ENCODE measurements around the gene UTF1.

DNA sequence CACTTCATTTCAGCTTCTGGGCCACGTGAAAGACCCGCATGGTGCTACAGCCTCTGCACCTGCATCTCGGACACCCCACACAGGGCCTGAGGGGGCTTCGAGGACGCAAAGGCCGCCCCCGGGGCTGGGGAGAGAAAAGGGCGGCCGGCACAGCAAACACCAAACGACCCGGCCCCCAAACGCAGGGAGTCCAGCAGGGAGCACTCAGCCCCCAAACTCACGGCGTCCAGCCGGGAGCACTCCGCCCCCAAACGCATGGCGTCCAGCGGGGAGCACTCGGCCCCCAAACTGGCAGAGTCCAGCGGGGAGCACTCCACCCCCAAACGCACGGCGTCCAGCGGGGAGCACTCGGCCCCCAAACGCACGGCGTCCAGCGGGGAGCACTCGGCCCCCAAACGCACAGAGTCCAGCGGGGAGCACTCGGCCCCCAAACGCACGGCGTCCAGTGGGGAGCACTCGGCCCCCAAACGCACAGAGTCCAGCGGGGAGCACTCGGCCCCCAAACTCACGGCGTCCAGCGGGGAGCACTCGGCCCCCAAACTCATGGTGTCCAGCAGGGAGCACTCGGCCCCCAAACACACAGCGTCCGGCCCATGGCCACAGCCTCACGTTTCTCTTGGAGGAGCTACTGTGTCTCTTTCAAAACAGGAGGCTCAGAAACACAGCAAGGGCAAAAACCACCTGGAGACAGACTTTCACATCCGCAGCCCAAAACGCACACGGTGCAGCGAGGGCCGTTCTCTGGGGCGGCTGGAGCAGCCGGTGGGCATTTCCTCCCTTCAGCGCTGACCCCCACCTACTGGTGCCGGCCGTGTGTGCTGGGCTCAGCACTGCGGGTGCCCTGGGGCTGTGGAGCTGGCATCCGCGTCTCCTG, 27.0 kb upstream of the UTF1 start:
- TF ChIP-seq POLR2AphosphoS5 (IDR thresholded peaks at IDR 0.05) (no peak), POLR2A (IDR thresholded peaks at IDR 0.05) (no peak)
- TF ChIP-seq, protein P1, sequence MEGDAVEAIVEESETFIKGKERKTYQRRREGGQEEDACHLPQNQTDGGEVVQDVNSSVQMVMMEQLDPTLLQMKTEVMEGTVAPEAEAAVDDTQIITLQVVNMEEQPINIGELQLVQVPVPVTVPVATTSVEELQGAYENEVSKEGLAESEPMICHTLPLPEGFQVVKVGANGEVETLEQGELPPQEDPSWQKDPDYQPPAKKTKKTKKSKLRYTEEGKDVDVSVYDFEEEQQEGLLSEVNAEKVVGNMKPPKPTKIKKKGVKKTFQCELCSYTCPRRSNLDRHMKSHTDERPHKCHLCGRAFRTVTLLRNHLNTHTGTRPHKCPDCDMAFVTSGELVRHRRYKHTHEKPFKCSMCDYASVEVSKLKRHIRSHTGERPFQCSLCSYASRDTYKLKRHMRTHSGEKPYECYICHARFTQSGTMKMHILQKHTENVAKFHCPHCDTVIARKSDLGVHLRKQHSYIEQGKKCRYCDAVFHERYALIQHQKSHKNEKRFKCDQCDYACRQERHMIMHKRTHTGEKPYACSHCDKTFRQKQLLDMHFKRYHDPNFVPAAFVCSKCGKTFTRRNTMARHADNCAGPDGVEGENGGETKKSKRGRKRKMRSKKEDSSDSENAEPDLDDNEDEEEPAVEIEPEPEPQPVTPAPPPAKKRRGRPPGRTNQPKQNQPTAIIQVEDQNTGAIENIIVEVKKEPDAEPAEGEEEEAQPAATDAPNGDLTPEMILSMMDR (IDR thresholded peaks at IDR 0.05 in 8 of 11, conservative IDR thresholded peaks at IDR 0.05 in 3 of 11): no peak
